ENCODE measurements around the gene SNX30.

SNX30 gene

GRCh38 chr9:112880650-112881049 is 130.1 kb downstream of the SNX30 start:
- Mint-ChIP-seq H3K9me3 (no peaks in the 10 kb centered on the region), H3K4me1 (ENCODE audit: low read depth) (no peaks in the 10 kb centered on the region), H3K4me3 (no peak overlapping the region), H3K27ac (no peak overlapping the region), H3K27me3 (no peaks in the 10 kb centered on the region), H3K36me3 (ENCODE audit: low read depth) (peaks cover 23% of the 10 kb centered on the region)

GRCh38 chr9:112881331-112881730 is 130.8 kb downstream of the SNX30 start:
- Mint-ChIP-seq H3K4me3 (no peak overlapping the region), H3K36me3 (ENCODE audit: low read depth) (peaks cover 18% of the 10 kb centered on the region), H3K27ac (no peak overlapping the region), H3K4me1 (ENCODE audit: low read depth) (no peaks in the 10 kb centered on the region), H3K27me3 (no peaks in the 10 kb centered on the region), H3K9me3 (no peaks in the 10 kb centered on the region)

DNA sequence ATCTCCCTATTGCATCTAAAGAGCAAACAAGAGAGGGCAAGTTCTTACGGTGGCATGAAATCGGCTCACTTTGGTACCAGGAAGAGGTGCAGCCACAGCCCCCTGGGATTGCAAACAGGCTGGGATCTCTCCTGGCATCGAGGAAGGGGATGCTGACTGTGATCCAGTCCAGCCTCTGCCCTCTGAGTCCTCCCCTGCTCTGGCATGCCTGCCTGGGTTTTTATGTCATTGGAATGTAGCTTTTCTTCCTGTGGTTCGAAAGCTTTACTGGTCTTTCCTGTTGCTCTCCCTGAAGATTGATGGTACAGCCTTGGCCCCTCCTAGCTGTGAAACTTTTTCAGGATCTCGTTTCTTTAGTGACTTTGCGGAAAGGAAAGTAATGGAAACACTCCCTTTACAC is 133.5 kb downstream of the SNX30 start:
- Mint-ChIP-seq H3K27me3 (no peaks in the 10 kb centered on the region), H3K27ac (no peak overlapping the region), H3K4me3 (no peak overlapping the region), H3K36me3 (ENCODE audit: low read depth) (peaks cover 8% of the 10 kb centered on the region), H3K9me3 (no peaks in the 10 kb centered on the region), H3K4me1 (ENCODE audit: low read depth) (no peaks in the 10 kb centered on the region)

GRCh38 chr9:112884721-112885120 is 134.2 kb downstream of the SNX30 start:
- Mint-ChIP-seq H3K27ac (no peak overlapping the region), H3K4me3 (no peak overlapping the region), H3K27me3 (peaks cover 4% of the 10 kb centered on the region), H3K9me3 (no peaks in the 10 kb centered on the region), H3K36me3 (ENCODE audit: low read depth) (peaks cover 8% of the 10 kb centered on the region), H3K4me1 (ENCODE audit: low read depth) (no peaks in the 10 kb centered on the region)

GRCh38 chr9:112885324-112885723 is 134.8 kb downstream of the SNX30 start:
- no peak overlapping the region for H3K4me3 Mint-ChIP-seq
- H3K9me3 Mint-ChIP-seq: no peaks in the 10 kb centered on the region
- H3K27me3 Mint-ChIP-seq: peaks cover 9% of the 10 kb centered on the region
- no peaks in the 10 kb centered on the region for H3K4me1 Mint-ChIP-seq (ENCODE audit: low read depth)
- peaks cover 7% of the 10 kb centered on the region for H3K36me3 Mint-ChIP-seq (ENCODE audit: low read depth)
- no peak overlapping the region for H3K27ac Mint-ChIP-seq

DNA sequence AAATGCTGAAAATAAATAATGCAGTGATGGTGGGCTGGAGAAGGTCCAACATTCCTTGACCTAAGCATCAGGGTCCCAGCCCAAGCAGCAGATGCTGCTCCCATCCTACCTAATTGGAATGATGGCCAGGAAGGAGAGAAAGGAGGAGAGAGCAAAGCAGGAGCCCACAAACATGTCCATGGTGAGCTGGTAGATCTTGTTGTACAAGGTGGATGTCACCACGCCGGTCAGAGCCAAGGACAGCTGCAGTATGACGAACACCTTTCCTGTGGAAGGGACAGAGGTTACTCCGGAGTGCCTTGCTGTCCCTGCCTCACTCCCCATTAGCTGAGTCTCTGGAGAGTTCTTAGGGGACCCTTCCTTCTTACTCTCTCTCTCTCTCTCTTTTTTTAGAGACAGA is 135.8 kb downstream of the SNX30 start:
- no peak overlapping the region for H3K4me3 Mint-ChIP-seq

GRCh38 chr9:112887381-112887780 is 136.8 kb downstream of the SNX30 start:
- peaks cover 18% of the 10 kb centered on the region for H3K27me3 Mint-ChIP-seq
- H3K9me3 Mint-ChIP-seq: no peaks in the 10 kb centered on the region
- no peak overlapping the region for H3K4me3 Mint-ChIP-seq
- H3K27ac Mint-ChIP-seq: no peak overlapping the region
- no peaks in the 10 kb centered on the region for H3K4me1 Mint-ChIP-seq (ENCODE audit: low read depth)
- no peaks in the 10 kb centered on the region for H3K36me3 Mint-ChIP-seq (ENCODE audit: low read depth)

More for the DNA sequence above, 135.8 kb downstream of the SNX30 start:
- no peaks in the 10 kb centered on the region for H3K9me3 Mint-ChIP-seq
- H3K4me1 Mint-ChIP-seq (ENCODE audit: low read depth): no peaks in the 10 kb centered on the region
- no peaks in the 10 kb centered on the region for H3K36me3 Mint-ChIP-seq (ENCODE audit: low read depth)
- H3K27me3 Mint-ChIP-seq: peaks cover 9% of the 10 kb centered on the region
- H3K27ac Mint-ChIP-seq: no peak overlapping the region

- H3K9me3 Mint-ChIP-seq: no peaks in the 10 kb centered on the region
- H3K4me3 Mint-ChIP-seq: no peak within 1 kb of the TSS
- no peaks in the 10 kb centered on the region for H3K4me1 Mint-ChIP-seq (ENCODE audit: low read depth)
- H3K27me3 Mint-ChIP-seq: peaks cover 27% of the 10 kb centered on the region
- no peaks in the 10 kb centered on the region for H3K36me3 Mint-ChIP-seq (ENCODE audit: low read depth)
- no peak within 1 kb of the TSS for H3K27ac Mint-ChIP-seq
Measured at GRCh38 chr9:112890106-112891081, 139.8 kb downstream of the SNX30 start, which contains the start of gene SLC46A2. Gene SLC46A2 (minus strand): TSS chr9:112890876. CDS start chr9:112890681, 195 bp downstream.

- Mint-ChIP-seq H3K36me3 (ENCODE audit: low read depth) (no peaks in the 10 kb centered on the region), H3K9me3 (no peaks in the 10 kb centered on the region), H3K27ac (no peak overlapping the region), H3K27me3 (peaks cover 37% of the 10 kb centered on the region), H3K4me3 (no peak overlapping the region), H3K4me1 (ENCODE audit: low read depth) (peaks cover 6% of the 10 kb centered on the region)
Measured at GRCh38 chr9:112891521-112891920, 141.0 kb downstream of the SNX30 start.

- no peaks in the 10 kb centered on the region for H3K36me3 Mint-ChIP-seq (ENCODE audit: low read depth)
- H3K4me3 Mint-ChIP-seq: no peak overlapping the region
- peaks cover 7% of the 10 kb centered on the region for H3K4me1 Mint-ChIP-seq (ENCODE audit: low read depth)
- no peak overlapping the region for H3K27ac Mint-ChIP-seq
- H3K9me3 Mint-ChIP-seq: no peaks in the 10 kb centered on the region
- peaks cover 38% of the 10 kb centered on the region for H3K27me3 Mint-ChIP-seq
Measured at GRCh38 chr9:112892981-112893380, 142.4 kb downstream of the SNX30 start.

- peaks cover 10% of the 10 kb centered on the region for H3K4me1 Mint-ChIP-seq (ENCODE audit: low read depth)
- H3K27ac Mint-ChIP-seq: no peak overlapping the region
- no peaks in the 10 kb centered on the region for H3K9me3 Mint-ChIP-seq
- H3K27me3 Mint-ChIP-seq: peaks cover 49% of the 10 kb centered on the region
- H3K36me3 Mint-ChIP-seq (ENCODE audit: low read depth): no peaks in the 10 kb centered on the region
- no peak overlapping the region for H3K4me3 Mint-ChIP-seq
Measured at GRCh38 chr9:112894041-112894440, 143.5 kb downstream of the SNX30 start.

DNA sequence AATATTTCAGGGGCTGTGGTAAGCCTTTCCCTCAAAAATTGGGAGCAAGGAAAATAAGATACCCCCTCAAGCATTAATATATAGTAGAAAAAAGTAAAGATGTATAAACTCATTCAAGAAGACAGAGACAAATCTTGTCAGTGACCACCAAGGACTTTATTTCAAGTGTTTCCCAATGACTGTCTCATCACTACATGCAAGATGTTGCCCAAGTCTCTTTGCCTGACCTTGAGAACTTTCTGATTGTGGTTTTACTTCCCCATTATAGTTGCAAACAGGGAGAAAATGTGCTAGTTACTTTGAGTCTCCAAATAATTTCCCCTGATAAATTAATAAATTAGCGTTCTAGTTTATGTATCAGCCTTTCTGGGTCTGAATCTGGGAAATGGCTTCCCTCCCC is 144.1 kb downstream of the SNX30 start:
- peaks cover 10% of the 10 kb centered on the region for H3K4me1 Mint-ChIP-seq (ENCODE audit: low read depth)
- H3K27ac Mint-ChIP-seq: no peak overlapping the region

DNA sequence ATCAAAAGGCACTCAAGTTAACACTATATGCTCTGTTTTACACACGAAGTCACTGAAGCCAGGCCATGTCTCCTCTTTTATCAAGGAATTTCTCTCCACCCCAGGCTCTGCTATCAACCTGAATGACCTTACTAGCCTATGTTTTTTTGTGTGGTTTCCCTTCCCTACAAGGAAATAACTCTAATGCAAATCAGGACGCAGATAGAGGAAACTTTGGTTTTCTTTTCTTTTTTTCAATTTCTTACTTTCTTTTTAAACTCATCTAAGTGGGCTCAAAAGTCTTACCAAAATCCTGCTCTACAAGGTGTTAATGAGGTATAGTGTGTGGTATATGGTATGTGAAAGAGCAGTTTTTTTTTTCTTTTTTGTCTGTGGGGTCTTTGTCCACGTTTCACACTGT is 145.6 kb downstream of the SNX30 start:
- Mint-ChIP-seq H3K4me1 (ENCODE audit: low read depth) (peaks cover 10% of the 10 kb centered on the region), H3K27me3 (peaks cover 54% of the 10 kb centered on the region), H3K9me3 (no peaks in the 10 kb centered on the region), H3K36me3 (ENCODE audit: low read depth) (no peaks in the 10 kb centered on the region), H3K4me3 (no peak overlapping the region), H3K27ac (no peak overlapping the region)

More for the DNA sequence above, 144.1 kb downstream of the SNX30 start:
- H3K9me3 Mint-ChIP-seq: no peaks in the 10 kb centered on the region
- H3K27me3 Mint-ChIP-seq: peaks cover 50% of the 10 kb centered on the region
- no peaks in the 10 kb centered on the region for H3K36me3 Mint-ChIP-seq (ENCODE audit: low read depth)
- H3K4me3 Mint-ChIP-seq: no peak overlapping the region

DNA sequence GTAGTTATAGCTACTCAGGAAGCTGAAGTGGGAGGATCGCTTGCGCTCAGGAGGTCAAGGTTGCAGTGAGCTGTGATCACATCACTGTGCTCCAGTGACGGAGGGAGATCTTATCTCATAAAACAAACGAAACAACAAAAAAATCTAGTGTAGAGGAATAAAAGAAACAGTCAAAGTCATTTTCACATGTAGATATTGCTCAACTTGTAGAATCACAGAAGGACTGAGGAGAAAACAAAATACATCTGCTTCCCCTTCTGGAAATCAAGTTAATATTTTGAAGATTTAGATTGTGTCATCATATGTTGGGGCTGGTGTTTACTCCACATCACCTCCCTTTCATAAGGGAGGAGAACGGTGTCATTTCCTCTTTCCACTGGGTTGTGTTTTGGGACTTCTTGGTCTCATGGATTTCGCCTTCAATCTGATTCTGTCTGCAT is 148.3 kb downstream of the SNX30 start:
- Mint-ChIP-seq H3K27ac (no peak overlapping the region), H3K4me1 (ENCODE audit: low read depth) (peaks cover 13% of the 10 kb centered on the region), H3K36me3 (ENCODE audit: low read depth) (no peaks in the 10 kb centered on the region), H3K9me3 (no peaks in the 10 kb centered on the region), H3K27me3 (peaks cover 47% of the 10 kb centered on the region), H3K4me3 (no peak overlapping the region)

DNA sequence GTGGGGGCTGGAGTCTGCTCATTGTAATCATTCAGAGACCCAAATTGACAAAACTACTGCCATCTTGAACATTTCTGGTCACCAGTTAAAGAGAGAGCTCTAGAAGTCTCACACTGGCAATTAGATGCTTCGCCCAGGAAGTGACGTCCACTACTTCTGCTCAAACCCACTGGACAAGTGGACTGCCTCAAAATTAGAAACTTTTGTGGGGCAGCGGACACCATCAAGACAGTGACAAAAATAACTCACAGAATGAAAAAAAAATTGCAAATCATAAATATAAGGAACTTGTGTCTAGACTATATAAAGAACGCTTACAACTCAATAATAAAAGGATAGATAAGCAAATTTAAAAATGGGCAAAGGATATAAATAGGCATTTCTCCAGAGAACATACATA is 149.9 kb downstream of the SNX30 start:
- no peaks in the 10 kb centered on the region for H3K9me3 Mint-ChIP-seq
- H3K4me1 Mint-ChIP-seq (ENCODE audit: low read depth): peaks cover 13% of the 10 kb centered on the region
- no peaks in the 10 kb centered on the region for H3K36me3 Mint-ChIP-seq (ENCODE audit: low read depth)
- H3K27ac Mint-ChIP-seq: no peak overlapping the region
- peaks cover 49% of the 10 kb centered on the region for H3K27me3 Mint-ChIP-seq
- H3K4me3 Mint-ChIP-seq: no peak overlapping the region
